Naive B cell (primary cell): ENCODE data around the gene TAP2. TPM values are rescaled to one million over a fixed set of nuclear protein-coding genes. Genes with fewer than 3 reads are reported as not detected.

Experiments used
- ATAC-seq, 2 donors: fragments of 150-1000 bp; cut with Tn5 transposase; 2 replicates each; pipeline ENCODE4 v1.10.0; 2021; ENCODE audit warnings: low read depth in 2 of 2, mild to moderate bottlenecking in 2 of 2, moderate library complexity in 2 of 2
- DNase-seq: peaks from one replicate; pipeline ENCODE4 v3.0.0; 2022
- H3K27ac Mint-ChIP-seq, 6 donors: one replicate each; pipeline ENCODE4 v1.8.0; 2020 to 2022; ENCODE audit warnings: mild to moderate bottlenecking in 6 of 6, mixed read lengths in 6 of 6, moderate library complexity in 5 of 6, inconsistent platforms in 2 of 6
- H3K27me3 Mint-ChIP-seq, 3 donors: one replicate each; pipeline ENCODE4 v1.8.0; 2021 to 2022; ENCODE audit warnings: mixed read lengths in 3 of 3, mild to moderate bottlenecking in 1 of 3
- H3K36me3 Mint-ChIP-seq, 2 donors: one replicate each; pipeline ENCODE4 v1.8.0; 2020 to 2022; ENCODE audit warnings: mixed read lengths in 2 of 2, inconsistent platforms in 1 of 2, mild to moderate bottlenecking in 1 of 2
- H3K4me1 Mint-ChIP-seq, 3 donors: one replicate each; pipeline ENCODE4 v1.8.0; 2020 to 2022; ENCODE audit warnings: mixed read lengths in 3 of 3, inconsistent platforms in 1 of 3, mild to moderate bottlenecking in 1 of 3, moderate library complexity in 1 of 3
- H3K4me3 Mint-ChIP-seq, 8 donors: one replicate each; pipeline ENCODE4 v1.8.0; 2020 to 2022; ENCODE audit warnings: mild to moderate bottlenecking in 8 of 8, mixed read lengths in 8 of 8, moderate library complexity in 8 of 8, inconsistent platforms in 2 of 8
- H3K9me3 Mint-ChIP-seq, 7 donors: one replicate each; pipeline ENCODE4 v1.8.0; 2020 to 2022; ENCODE audit warnings: mixed read lengths in 7 of 7, mild to moderate bottlenecking in 5 of 7, inconsistent platforms in 2 of 7, moderate library complexity in 1 of 7
- polyA plus RNA-seq, 6 donors: library from polyadenylated mRNA; unstranded; fragments of 300-500 nt; fragmentation: Illumina TruSeq; gene quantifications; one replicate each; pipeline ENCODE4 v1.2.3, GENCODE V29; 2021; ENCODE audit warnings: low read depth in 6 of 6

TAP2 gene
- polyA plus RNA-seq, 6 donors from 2014 or later = 18.2 to 33.0 (median 25.4) TPM

DNA sequence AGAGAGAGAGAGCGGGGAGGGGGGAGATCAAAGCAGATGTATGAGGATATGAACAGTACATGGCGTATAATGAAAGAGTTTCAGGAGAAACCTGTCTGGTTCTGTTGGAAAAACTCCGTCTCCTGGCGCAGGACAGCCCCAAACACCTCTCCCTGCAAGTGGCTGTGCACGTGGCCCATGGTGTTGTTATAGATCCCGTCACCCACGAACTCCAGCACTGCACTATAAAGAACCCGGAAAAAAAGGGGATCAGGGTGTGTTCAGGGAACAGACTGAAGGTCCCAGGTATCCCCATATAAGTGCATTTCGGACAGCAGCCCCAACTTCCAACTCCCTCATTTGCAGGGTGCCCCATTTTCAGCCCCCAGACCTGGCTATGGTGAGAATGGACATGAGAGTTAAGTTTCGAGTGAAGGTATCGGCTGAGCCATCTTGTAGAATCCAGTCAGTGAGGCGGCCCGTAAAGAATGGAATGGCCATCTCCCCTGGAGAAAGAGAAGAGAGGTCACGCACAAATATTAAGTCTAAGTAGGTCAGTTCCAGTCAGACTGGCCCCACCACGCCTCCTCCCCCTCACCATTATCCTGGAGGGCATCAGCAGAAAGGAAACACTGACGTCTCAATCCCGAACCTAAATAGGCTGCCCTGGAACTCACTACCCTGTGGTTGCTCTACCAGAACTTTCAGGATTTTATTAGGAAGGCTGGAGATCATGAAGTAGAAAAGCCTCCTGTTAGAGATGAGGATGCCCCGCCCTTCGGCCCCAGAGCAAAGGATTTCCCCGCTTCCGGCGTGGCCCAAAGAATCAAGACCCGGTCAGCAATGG, 13.7 kb upstream of the TAP2 start:
- no peak for ATAC-seq
- Mint-ChIP-seq H3K4me1 (peaks cover 70 to 80% (median 80%) of the 10 kb centered on the region in 3 donors), H3K27ac (peak overlapping the region; percentile 95 to 100 (median 98)), H3K27me3 (no peaks in the 10 kb centered on the region), H3K36me3 (peaks cover 42 to 60% of the 10 kb centered on the region in 2 donors), H3K4me3 (peak overlapping the region; percentile 93 to 100 (median 100)), H3K9me3 (peaks cover 0 to 8% (median 0%) of the 10 kb centered on the region in 7 donors)
- DNase-seq = no peak

DNA sequence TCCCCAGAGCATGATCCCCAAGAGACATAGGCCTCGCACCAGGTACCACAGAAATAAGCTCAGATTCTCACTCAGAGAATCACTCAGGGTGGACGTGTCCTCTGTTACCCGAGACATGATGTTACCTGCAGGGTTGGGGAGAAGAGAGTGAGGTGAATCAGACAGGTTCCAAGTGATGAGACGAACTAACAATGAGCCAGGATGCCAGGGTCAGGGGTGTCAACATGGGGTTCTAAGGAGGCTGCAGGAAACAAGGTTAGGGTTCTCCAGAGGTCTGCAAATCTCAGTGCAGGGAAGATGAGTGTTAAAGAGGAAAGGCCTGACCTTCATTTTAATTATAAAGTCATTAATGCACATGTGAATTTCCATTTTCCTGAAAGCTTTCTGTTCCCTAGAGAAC, 12.5 kb upstream of the TAP2 start:
- peaks cover 0 to 8% (median 0%) of the 10 kb centered on the region in 7 donors for H3K9me3 Mint-ChIP-seq
- H3K36me3 Mint-ChIP-seq = peaks cover 45 to 64% of the 10 kb centered on the region in 2 donors
- no peaks in the 10 kb centered on the region for H3K27me3 Mint-ChIP-seq

DNA sequence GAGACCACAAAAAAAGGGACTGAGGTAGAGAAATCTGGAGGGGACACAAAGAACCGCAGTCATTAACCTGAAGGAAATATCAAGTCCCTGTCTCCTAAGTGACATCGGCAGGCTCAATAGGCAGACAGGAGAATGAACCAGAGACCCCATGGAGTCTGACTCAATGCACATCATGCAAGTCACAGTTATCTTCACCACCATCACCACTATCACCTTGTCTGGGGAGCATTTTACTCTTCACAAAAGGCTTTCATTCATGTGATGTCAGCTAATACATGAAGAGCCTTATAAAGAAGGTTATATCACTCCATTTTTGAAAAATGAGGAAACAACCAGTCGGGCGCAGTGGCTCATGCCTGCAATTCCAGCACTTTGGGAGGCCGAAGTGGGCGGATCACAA, 10.6 kb upstream of the TAP2 start:
- Mint-ChIP-seq H3K9me3 (peaks cover 0 to 8% (median 0%) of the 10 kb centered on the region in 7 donors), H3K36me3 (peaks cover 60 to 68% of the 10 kb centered on the region in 2 donors), H3K4me1 (peaks cover 78 to 81% (median 79%) of the 10 kb centered on the region in 3 donors), H3K27ac (peak overlapping the region in 3 of 6 donors; percentile 60 to 100 (median 79)), H3K27me3 (no peaks in the 10 kb centered on the region), H3K4me3 (peak overlapping the region in 3 of 8 donors; percentile 8 to 99 (median 15))
- DNase-seq (no peak), ATAC-seq (no peak)

More for the DNA sequence above, 12.5 kb upstream of the TAP2 start:
- peak overlapping the region in 3 of 6 donors; percentile 12 to 100 (median 97) for H3K27ac Mint-ChIP-seq
- peaks cover 74 to 86% (median 84%) of the 10 kb centered on the region in 3 donors for H3K4me1 Mint-ChIP-seq
- peak overlapping the region in 7 of 8 donors; percentile 55 to 100 (median 96) for H3K4me3 Mint-ChIP-seq
- no peak for DNase-seq
- no peak for ATAC-seq

DNA sequence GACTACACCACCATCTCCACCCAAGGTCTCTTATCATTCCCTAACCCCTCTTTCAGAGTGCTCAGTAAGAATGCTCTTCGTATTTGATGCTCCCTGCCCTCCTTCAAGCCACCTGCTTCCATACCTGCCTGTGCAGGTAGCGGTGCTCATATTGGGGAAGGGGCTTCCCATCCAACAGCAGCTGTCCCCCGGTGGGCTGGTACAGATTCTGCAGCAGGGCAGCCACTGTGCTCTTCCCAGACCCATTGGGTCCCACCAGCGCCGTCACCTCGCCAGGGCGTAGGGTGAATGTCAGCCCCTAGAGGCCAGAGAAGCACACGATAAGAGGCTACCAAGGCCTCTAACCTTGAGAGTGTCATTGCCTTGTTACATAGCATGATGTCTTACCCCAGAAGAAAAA, 9.3 kb upstream of the TAP2 start:
- peaks cover 65 to 75% of the 10 kb centered on the region in 2 donors for H3K36me3 Mint-ChIP-seq
- H3K27me3 Mint-ChIP-seq = no peaks in the 10 kb centered on the region
- peak overlapping the region; percentile 31 to 100 (median 81) for H3K27ac Mint-ChIP-seq
- peaks cover 84 to 88% (median 87%) of the 10 kb centered on the region in 3 donors for H3K4me1 Mint-ChIP-seq
- peaks cover 0 to 8% (median 0%) of the 10 kb centered on the region in 7 donors for H3K9me3 Mint-ChIP-seq
- DNase-seq = no peak
- H3K4me3 Mint-ChIP-seq = peak overlapping the region; percentile 44 to 100 (median 98)
- ATAC-seq = no peak

DNA sequence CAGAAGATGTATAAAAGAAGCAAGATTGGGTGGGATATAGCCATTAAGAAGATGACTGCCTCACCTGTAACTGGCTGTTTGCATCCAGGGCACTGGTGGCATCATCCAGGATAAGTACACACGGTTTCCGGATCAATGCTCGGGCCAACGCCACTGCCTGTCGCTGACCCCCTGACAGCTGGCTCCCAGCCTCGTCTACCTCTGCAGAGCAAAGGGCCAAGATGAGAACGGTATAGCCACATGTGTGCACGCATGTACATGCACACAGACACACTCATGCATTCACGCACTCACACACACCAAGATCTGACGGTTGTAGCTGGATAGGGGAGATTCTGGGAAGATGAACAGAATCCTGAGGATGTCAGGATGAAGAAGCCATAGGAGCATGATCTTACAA, 8.5 kb upstream of the TAP2 start:
- Mint-ChIP-seq H3K27me3 (no peaks in the 10 kb centered on the region), H3K36me3 (peaks cover 69 to 74% of the 10 kb centered on the region in 2 donors)
- DNase-seq = no peak

DNA sequence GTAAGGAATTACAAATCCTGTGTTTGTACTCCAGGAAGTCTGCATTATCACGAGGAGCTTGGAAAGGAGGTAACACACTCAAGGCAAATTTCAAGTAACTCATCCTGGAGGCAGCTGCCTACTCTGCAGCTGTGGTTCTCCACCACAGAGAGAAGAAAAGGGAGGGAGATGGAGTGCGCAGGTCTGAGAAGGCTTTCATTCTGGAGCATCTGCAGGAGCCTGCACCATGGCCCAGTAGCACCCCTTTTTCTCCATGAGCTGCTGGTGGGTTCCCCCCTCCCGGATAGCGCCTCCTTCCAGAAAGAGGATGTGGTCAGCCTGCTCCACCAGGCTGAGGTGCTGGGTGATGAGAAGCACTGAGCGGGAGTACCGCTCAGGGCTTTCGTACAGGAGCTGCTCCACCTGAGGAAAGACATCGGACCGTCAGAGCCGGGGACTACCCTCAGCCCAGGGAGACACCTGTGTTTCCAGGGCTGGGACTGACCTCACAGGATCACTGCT, 6.9 kb upstream of the TAP2 start:
- peaks cover 59 to 72% of the 10 kb centered on the region in 2 donors for H3K36me3 Mint-ChIP-seq
- H3K4me1 Mint-ChIP-seq = peaks cover 84 to 87% (median 86%) of the 10 kb centered on the region in 3 donors
- no peak for ATAC-seq
- H3K9me3 Mint-ChIP-seq = peaks cover 0 to 8% (median 0%) of the 10 kb centered on the region in 7 donors
- DNase-seq = peak; percentile 37
- peak overlapping the region; percentile 97 to 100 (median 99) for H3K4me3 Mint-ChIP-seq
- H3K27me3 Mint-ChIP-seq = no peaks in the 10 kb centered on the region
- H3K27ac Mint-ChIP-seq = peak overlapping the region; percentile 100

More for the DNA sequence above, 8.5 kb upstream of the TAP2 start:
- peak overlapping the region; percentile 54 to 100 (median 98) for H3K4me3 Mint-ChIP-seq
- H3K27ac Mint-ChIP-seq = peak overlapping the region in 4 of 6 donors; percentile 42 to 100 (median 81)
- peaks cover 84 to 87% (median 86%) of the 10 kb centered on the region in 3 donors for H3K4me1 Mint-ChIP-seq
- ATAC-seq = no peak
- peaks cover 0 to 8% (median 0%) of the 10 kb centered on the region in 7 donors for H3K9me3 Mint-ChIP-seq

DNA sequence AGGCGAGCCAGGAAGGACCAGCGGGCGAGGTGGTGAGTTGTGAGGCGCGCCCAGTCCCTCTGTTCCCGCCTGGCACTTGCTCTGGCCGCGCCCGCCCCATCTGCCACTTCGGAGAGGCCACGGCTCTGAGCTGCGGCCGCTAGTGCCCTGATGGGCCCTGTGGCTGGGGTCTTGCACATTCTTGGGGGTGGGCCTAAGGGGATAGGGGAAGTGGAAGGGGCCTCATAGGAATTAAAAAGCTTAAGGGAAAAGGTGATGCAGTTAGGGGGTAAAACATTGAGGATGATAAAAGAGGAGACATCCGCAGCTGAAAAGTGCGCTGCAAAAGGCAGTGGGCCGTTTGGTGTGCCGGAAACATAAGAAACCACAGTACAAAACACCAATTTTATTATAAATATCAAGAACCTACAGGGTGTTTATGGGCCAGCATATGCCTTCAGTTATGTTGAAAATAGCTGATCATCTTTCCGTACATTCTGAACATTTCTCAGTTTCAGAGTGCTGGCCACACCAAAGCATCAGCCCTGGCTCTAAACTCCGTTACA, 6.4 kb upstream of the TAP2 start:
- no peaks in the 10 kb centered on the region for H3K27me3 Mint-ChIP-seq
- peak overlapping the region; percentile 97 to 100 (median 99) for H3K4me3 Mint-ChIP-seq
- peaks cover 0 to 8% (median 0%) of the 10 kb centered on the region in 7 donors for H3K9me3 Mint-ChIP-seq
- DNase-seq = no peak
- H3K27ac Mint-ChIP-seq = peak overlapping the region; percentile 100
- peak in 1 of 2 donors; percentile 3 for ATAC-seq
- H3K36me3 Mint-ChIP-seq = peaks cover 56 to 72% of the 10 kb centered on the region in 2 donors
- peaks cover 84 to 87% (median 86%) of the 10 kb centered on the region in 3 donors for H3K4me1 Mint-ChIP-seq

DNA sequence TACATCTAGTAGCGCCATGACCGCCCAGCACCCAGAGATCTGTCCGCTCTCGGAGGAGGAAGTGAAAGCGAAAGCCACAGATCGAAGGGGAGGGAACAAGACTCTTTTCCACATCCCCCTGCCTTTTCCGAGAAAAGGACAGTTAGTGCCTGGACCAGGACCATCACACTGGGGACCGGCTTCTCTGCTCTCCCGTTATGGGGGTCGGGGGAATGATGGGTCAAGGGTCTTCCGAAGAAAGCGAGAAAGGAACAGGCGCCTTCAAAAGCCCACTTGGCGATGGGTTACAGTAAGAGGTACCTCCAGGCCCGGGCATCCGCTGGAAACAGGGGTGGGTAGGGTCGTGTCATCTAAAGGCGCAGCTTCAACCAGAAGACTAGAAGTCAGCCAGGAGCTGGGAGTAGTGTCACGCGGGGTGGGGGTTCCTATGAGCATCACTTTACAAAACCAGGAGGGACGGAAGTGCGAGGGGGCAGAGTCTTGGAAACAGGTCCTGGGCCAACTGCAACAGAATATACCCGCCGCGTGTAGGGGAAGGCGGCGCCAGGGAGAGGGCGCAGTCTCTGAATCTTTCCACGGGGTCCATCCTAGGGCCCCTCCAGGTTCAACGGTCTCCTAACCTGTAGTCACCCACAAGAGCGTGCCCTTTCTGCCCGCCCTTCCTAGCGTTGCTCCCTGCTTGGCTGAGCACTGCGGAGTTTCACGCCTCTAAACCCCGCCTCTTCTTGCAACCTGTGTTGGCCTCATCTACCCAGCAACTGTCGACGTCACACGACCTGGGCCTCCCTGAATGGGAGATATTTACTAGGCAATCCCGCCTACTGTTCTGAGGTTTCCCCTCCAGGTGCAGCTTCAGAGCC, 5.7 kb upstream of the TAP2 start, which contains the start of gene PSMB8:
TSS of gene PSMB8 (minus strand) at position 69 of the 860 bp plus-strand sequence. CDS start at position 18, 51 bp downstream.
- DNase-seq = peak; percentile 98
- Mint-ChIP-seq H3K36me3 (peaks cover 56 to 70% of the 10 kb centered on the region in 2 donors), H3K27ac (peak within 1 kb of the TSS; percentile 100), H3K4me1 (peaks cover 83 to 84% (median 84%) of the 10 kb centered on the region in 3 donors), H3K27me3 (no peaks in the 10 kb centered on the region), H3K4me3 (peak within 1 kb of the TSS; percentile 97 to 100 (median 99)), H3K9me3 (peaks cover 0 to 8% (median 0%) of the 10 kb centered on the region in 7 donors)
- ATAC-seq = peak; percentile 83

DNA sequence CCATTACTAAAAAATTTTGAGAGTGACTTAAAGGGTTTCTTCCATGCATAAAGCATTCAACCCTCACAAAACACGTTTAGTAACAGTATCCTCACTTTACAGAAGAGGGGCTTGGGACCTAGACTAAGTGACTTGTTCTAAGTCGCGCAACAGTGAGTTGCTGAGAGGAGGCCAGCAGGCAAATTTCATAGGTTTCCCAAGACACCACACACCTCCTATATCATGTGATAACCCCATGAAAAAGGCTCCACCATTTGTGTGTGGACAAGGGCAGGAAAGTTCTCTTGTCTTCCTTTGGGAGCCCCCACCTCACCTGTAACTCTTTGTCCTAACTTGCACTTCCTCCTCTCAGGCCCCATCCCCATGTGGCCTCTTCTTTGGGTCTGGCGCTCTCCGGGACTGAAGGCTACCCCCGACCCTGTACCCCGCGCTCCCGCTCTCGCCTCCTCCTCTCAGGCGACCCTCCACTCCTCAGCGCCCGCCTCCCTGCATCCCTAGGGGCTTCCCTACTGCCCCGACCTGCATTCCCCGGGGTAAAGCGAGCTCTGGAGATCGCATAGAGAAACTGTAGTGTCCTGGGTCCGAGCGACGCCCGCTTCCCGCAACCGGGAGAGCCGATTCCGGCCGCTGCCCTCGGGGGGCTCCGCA, 4.9 kb upstream of the TAP2 start:
- Mint-ChIP-seq H3K27ac (peak overlapping the region; percentile 100), H3K9me3 (peaks cover 0 to 8% (median 0%) of the 10 kb centered on the region in 7 donors), H3K4me3 (peak overlapping the region; percentile 97 to 100 (median 99)), H3K4me1 (peaks cover 75 to 81% (median 81%) of the 10 kb centered on the region in 3 donors), H3K36me3 (peaks cover 53 to 63% of the 10 kb centered on the region in 2 donors), H3K27me3 (no peaks in the 10 kb centered on the region)
- ATAC-seq = no peak
- no peak for DNase-seq

DNA sequence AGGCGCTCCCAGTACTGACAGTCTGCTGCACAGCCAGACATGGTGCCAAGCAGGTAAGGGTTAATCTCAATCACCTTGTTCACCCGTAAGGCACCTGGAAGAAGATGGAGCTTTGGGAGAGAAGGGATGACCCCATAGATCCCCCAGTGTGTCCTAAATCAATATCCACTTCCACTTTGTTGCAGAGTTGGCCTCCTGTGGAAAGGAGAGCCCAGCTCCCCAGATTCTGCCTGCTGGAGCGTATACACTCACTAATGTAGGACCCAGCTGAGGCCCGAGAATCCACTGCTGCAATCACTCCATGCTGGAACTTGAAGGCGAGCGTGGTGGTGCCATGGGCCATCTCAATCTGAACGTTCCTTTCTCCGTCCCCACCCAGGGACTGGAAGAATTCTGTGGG, 4.2 kb upstream of the TAP2 start:
- no peak for DNase-seq
- peak overlapping the region in 5 of 6 donors; percentile 72 to 100 (median 100) for H3K27ac Mint-ChIP-seq
- no peak for ATAC-seq
- H3K4me1 Mint-ChIP-seq = peaks cover 69 to 75% (median 74%) of the 10 kb centered on the region in 3 donors
- H3K27me3 Mint-ChIP-seq = no peaks in the 10 kb centered on the region
- H3K4me3 Mint-ChIP-seq = peak overlapping the region; percentile 97 to 100 (median 99)
- H3K9me3 Mint-ChIP-seq = peaks cover 0 to 1% (median 0%) of the 10 kb centered on the region in 7 donors
- peaks cover 46 to 55% of the 10 kb centered on the region in 2 donors for H3K36me3 Mint-ChIP-seq

DNA sequence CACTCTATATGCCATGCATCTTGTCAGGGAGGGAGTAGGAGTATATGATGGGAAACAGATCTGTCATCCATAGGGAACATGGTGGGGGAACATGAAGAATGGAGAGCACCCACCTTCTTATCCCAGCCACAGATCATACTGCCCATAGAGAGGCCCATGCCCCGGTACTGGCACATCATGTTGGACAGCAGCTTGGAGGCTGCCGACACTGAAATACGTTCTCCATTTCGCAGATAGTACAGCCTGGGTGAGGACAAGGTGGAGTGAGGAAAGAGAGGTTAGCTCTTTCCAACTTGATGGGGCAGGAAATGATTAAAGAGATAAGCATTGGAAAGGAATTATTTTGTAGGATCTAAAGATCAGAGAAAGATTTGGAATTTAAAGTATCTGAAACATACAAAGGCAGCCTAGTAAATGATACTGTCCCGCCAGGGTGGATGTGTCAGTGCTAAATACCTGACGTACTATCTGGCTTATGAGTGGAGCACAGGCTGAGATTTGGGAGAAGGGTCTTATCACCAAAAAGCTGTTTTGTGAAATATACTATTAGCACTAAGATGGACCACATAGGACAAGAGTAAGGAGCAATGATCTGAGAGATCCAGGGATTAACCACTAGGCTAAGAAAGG, 3.6 kb upstream of the TAP2 start:
- Mint-ChIP-seq H3K27ac (peak overlapping the region in 5 of 6 donors; percentile 89 to 100 (median 93)), H3K4me1 (peaks cover 69 to 75% (median 74%) of the 10 kb centered on the region in 3 donors), H3K36me3 (peaks cover 40 to 50% of the 10 kb centered on the region in 2 donors), H3K4me3 (peak overlapping the region; percentile 82 to 100 (median 98)), H3K9me3 (no peaks in the 10 kb centered on the region), H3K27me3 (no peaks in the 10 kb centered on the region)
- ATAC-seq (no peak), DNase-seq (no peak)
